HEK293T (cell line): ENCODE measurements around the gene NUP62.

Experiments used
- HDGF ChIP-seq: fragments of 450-650 bp; IDR thresholded peaks from 2 replicates; pipeline ENCODE4 v1.6.1; 2017; ENCODE audit warnings: antibody characterized with exemption, borderline replicate concordance
- TARDBP ChIP-seq: fragments of 450-650 bp; IDR thresholded peaks from 2 replicates; pipeline ENCODE4 v1.6.1; 2016

DNA sequence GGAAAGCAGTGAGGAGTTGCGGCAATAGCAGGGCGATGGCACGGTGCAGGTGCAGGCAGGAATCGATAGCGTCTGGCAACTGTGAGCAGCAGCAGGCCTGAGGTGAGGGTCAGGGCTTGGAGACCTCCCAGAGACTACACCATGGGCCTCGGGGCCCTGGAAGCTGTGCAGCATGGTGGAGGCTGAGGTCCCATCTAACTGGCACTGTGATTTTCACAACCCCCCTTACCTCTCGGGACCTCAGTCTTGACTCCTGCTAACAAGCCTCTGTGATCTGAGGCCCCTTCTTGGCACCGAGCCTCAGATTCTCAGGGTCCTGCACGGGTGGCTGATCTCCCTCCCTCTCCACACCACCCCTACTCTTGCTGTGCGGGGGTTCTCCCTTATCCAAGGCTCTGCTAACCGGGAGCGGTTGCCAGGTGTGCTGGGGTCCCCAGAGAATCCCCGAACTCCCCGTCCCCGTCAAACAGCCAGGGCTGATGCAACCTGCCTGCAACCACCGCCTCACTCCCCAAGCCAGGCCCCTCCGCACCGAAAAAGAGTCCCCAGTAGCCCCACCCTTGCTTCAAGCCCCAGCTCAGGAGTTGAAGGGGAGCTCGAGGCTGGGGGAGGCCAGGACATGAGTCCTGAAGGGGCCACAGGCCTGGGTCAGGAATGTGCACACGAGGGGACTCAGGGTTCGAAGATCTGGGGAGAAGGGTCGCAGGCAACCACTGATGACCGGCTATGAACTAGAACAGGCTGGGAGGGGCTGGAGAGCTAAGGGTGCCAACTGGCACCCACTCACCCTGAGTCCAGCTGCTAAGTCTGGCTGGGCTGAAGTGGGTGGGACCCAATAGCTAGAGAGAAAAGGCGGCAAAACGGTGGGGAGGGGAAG is 5.1 kb downstream of the NUP62 start:
- no peak for TF ChIP-seq HDGF
- TF ChIP-seq TARDBP = no peak
